HUES6 (cell line): ENCODE data around the gene XYLB.

Source experiments
- H3K27ac ChIP-seq: 2 replicates; pipeline ENCODE4 v1.7.0; 2013; ENCODE audit warnings: low read depth, mild to moderate bottlenecking, low read length, inconsistent platforms
- H3K27me3 ChIP-seq: 2 replicates; pipeline ENCODE4 v1.6.1; 2013; ENCODE audit warnings: low read length; ENCODE audit not compliant: control insufficient read depth, insufficient read depth
- H3K36me3 ChIP-seq: 2 replicates; pipeline ENCODE4 v1.6.1; 2013; ENCODE audit warnings: low read length; ENCODE audit not compliant: control insufficient read depth, insufficient read depth
- H3K4me1 ChIP-seq: 2 replicates; pipeline ENCODE4 v1.6.1; 2013; ENCODE audit warnings: low read length; ENCODE audit not compliant: control insufficient read depth, insufficient read depth
- H3K4me3 ChIP-seq: 2 replicates; pipeline ENCODE4 v1.5.1; 2013; ENCODE audit warnings: low read depth, low read length
- H3K9ac ChIP-seq: one replicate; pipeline ENCODE4 v1.6.1; 2013; ENCODE audit warnings: mild to moderate bottlenecking, low read length
- H3K9me3 ChIP-seq: 2 replicates; pipeline ENCODE4 v1.6.1; 2013; ENCODE audit warnings: low read depth, low read length; ENCODE audit not compliant: control insufficient read depth, insufficient read depth

Gene XYLB

DNA sequence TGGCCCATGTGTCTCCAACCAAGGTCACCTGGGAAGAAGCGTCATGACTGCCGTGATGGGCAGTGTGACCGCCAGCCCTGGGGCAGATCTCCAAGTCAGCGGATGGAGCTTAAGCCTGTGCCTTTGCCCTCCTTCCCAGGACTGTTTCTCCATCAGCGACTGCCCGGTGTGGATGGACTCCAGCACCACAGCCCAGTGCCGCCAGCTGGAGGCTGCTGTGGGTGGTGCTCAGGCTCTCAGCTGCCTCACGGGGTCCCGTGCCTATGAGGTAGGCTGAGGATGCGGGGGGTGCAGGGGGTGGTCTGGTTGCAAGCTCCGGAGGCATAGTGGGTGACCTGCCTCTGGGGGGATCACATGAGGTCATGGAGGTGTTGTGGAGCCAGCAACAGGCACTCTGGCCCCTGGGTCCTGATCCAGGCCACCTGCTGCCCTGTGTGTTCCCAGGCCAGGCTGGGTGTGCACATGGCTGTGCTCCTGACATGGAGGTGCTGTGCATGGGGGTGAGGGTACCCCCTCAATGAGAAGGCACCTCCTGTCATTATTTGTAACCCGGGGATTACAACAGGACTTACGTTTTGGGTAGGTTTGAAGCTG lies 19.0 kb downstream of the XYLB start:
- Histone ChIP-seq H3K4me3 (no peak overlapping the region), H3K9me3 (peaks cover 12% of the 10 kb centered on the region), H3K9ac (no peak overlapping the region), H3K27ac (no peak overlapping the region), H3K27me3 (no peaks in the 10 kb centered on the region), H3K36me3 (peaks cover 20% of the 10 kb centered on the region), H3K4me1 (no peaks in the 10 kb centered on the region)

DNA sequence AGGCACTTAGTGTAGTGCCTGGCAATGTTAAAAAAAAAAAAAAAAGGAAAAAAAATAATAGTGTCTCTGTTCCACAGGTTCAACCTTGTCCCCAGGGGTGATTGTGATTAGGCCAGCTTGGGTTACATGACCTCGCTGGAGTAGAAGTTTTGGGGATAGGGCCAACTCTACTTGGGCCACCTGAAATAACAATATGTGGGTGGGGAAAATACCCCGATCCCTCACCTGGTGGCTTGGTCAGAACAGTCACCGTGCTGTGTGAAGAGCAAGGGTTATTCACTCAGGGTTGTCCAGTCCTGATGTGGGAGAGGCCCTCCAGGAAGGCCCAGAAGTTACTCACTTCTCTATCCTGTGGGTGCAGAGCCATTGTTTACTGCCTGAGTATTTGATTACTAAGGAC lies 19.5 kb downstream of the XYLB start:
- no peak overlapping the region for H3K9ac ChIP-seq
- no peaks in the 10 kb centered on the region for H3K4me1 ChIP-seq
- H3K4me3 ChIP-seq, result no peak overlapping the region
- no peak overlapping the region for H3K27ac ChIP-seq
- peaks cover 20% of the 10 kb centered on the region for H3K36me3 ChIP-seq
- no peaks in the 10 kb centered on the region for H3K27me3 ChIP-seq
- H3K9me3 ChIP-seq, result peaks cover 12% of the 10 kb centered on the region

DNA sequence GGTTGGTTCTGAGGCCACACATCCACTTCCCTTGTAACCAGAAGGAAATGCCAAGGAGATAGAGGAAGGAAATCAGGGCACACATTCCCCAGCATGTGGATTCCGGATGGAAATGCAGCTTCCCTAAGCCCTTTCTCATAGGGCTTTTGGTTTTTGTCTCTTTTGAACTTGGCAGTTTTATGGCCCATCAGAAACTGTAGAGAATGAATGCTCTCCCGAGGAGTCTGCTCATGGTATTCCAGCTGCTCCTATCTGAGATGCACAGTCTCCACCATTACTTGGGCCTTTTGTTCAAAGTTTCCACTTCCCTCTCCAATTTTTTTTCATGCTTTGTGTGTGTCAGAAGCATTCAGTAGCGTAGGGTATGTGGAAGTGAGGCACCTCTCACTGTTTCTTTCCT lies 21.2 kb downstream of the XYLB start:
- peaks cover 12% of the 10 kb centered on the region for H3K9me3 ChIP-seq
- H3K27ac ChIP-seq, result no peak overlapping the region
- peaks cover 20% of the 10 kb centered on the region for H3K36me3 ChIP-seq
- H3K4me3 ChIP-seq, result no peak overlapping the region
- no peak overlapping the region for H3K9ac ChIP-seq
- no peaks in the 10 kb centered on the region for H3K4me1 ChIP-seq
- no peaks in the 10 kb centered on the region for H3K27me3 ChIP-seq

GRCh38 chr3:38368238-38368637 lies 21.7 kb downstream of the XYLB start:
- peaks cover 20% of the 10 kb centered on the region for H3K36me3 ChIP-seq
- no peaks in the 10 kb centered on the region for H3K27me3 ChIP-seq
- H3K4me3 ChIP-seq, result no peak overlapping the region
- no peak overlapping the region for H3K9ac ChIP-seq
- no peak overlapping the region for H3K27ac ChIP-seq
- H3K9me3 ChIP-seq, result peaks cover 12% of the 10 kb centered on the region
- no peaks in the 10 kb centered on the region for H3K4me1 ChIP-seq

DNA sequence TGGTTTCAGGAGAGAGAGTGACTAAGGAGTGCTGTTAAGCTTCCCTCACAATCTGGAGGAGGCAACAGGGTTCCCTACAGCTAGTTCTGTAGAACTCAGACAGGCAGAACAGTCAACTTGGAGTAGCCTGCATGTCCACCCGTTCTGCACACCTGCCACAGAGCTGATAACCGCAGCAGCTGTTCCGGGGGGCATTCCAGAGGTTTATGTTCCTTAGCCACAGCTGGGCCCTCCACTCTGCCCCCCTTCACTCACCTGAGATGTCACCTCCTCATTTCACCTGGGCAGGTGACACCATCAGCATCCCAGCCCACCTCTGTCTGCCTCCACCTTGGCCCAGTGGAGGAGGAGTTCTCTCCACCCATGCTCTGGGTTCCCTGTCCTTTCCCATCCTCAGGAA lies 22.6 kb downstream of the XYLB start:
- no peaks in the 10 kb centered on the region for H3K27me3 ChIP-seq
- no peak overlapping the region for H3K4me3 ChIP-seq
- H3K36me3 ChIP-seq, result peaks cover 25% of the 10 kb centered on the region
- no peak overlapping the region for H3K27ac ChIP-seq
- no peak overlapping the region for H3K9ac ChIP-seq
- H3K9me3 ChIP-seq, result peaks cover 12% of the 10 kb centered on the region
- no peaks in the 10 kb centered on the region for H3K4me1 ChIP-seq

DNA sequence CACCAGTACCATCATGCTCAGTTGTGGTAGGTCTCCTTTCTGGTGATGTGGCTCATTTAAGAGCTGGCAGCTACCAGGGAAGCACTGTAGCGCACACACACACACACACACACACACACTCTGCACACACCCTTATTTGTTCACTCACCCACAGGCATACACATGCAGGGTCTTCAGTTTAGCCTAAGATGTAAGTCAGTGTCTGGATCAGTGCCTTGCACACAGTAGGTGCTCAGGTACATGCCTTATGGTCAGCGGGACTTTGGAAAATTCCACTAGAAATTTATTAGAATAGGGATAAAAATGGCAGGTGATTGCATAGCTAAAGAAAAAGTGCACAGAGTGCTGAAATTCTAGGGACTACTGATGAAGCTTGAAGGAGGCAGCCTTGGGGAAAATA lies 23.6 kb downstream of the XYLB start:
- Histone ChIP-seq H3K4me3 (no peak overlapping the region), H3K4me1 (no peaks in the 10 kb centered on the region), H3K9ac (no peak overlapping the region), H3K27me3 (no peaks in the 10 kb centered on the region), H3K36me3 (peaks cover 27% of the 10 kb centered on the region), H3K9me3 (peaks cover 12% of the 10 kb centered on the region), H3K27ac (no peak overlapping the region)

DNA sequence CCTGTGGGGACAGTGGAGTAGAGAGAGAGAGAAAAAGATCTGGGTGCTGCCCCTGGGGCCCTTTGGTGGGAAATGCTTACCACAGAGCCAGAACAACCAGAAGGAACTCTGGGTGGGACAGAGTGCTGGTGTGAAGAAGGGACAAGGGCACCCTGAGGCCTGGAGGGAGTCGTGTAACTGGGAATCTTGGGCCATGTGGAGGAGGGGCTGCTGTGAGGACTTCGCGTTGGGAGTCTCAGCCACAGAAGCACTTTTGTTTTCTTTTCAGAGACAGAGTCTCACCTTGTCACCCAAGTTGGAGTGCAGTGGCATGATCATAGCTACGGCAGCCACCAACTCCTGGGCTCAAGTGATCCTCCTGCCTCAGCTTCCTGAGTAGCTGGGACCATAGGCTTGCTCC lies 24.3 kb downstream of the XYLB start:
- Histone ChIP-seq H3K9ac (no peak overlapping the region), H3K36me3 (peaks cover 22% of the 10 kb centered on the region), H3K27ac (no peak overlapping the region), H3K4me3 (no peak overlapping the region), H3K4me1 (no peaks in the 10 kb centered on the region), H3K27me3 (no peaks in the 10 kb centered on the region), H3K9me3 (peaks cover 12% of the 10 kb centered on the region)

DNA sequence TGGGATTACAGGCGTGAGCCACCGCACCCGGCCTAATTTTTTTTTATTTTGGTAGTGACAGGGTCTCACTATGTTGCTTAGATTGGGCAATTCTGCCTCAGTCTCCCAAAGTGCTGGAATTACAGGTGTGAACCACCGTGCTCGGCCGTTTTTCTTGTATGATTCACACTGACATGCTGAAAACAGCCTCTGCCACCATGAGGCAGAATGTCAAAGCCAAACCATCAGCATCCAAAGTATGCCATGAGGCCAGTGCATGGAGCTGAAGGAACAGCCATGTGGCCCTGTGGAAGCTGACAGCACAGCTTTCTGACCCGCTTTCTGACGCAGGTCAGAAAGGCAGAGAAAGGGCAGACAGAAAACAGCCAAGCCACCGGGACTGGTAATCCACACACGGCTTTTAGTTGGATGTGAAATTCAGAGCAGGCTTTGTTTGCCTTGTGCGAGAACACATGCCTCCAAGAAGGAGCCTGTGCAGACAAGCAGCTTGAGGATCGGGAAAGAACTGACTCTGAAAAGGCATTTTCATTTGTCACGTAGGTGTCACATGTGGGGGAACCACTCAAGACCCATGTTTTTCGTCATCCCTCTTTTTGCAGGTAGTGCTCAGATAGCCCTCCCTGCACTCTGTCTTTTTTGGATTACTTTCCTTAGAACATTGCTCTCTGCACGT lies 25.1 kb downstream of the XYLB start:
- H3K4me3 ChIP-seq, result no peak overlapping the region
- peaks cover 25% of the 10 kb centered on the region for H3K36me3 ChIP-seq
- H3K9me3 ChIP-seq, result peaks cover 12% of the 10 kb centered on the region
- no peak overlapping the region for H3K9ac ChIP-seq
- H3K27me3 ChIP-seq, result no peaks in the 10 kb centered on the region
- no peak overlapping the region for H3K27ac ChIP-seq
- no peaks in the 10 kb centered on the region for H3K4me1 ChIP-seq

DNA sequence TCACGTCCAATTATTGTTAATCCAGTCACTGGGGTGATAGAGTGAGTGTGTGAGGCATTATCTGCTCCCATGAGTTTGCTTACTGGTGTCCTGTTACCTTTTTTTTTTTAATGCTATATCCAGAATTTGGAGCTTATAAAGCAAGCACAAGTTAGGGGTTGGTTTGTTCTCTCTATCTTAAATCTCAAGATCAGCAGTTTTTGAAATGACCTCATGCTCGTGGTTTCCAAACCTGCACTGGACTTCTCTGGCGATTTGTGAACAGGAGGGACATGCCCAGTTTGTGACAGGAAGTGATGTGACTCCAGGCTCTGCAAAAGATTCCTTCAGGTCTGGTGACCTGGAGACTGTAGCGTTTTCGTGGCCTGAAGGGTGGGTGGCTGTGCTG lies 25.6 kb downstream of the XYLB start:
- H3K9me3 ChIP-seq, result peaks cover 12% of the 10 kb centered on the region
- H3K27me3 ChIP-seq, result no peaks in the 10 kb centered on the region
- H3K27ac ChIP-seq, result no peak overlapping the region
- H3K4me1 ChIP-seq, result no peaks in the 10 kb centered on the region
- H3K9ac ChIP-seq, result no peak overlapping the region
- no peak overlapping the region for H3K4me3 ChIP-seq
- peaks cover 25% of the 10 kb centered on the region for H3K36me3 ChIP-seq

- Histone ChIP-seq H3K4me3 (no peak overlapping the region), H3K4me1 (no peaks in the 10 kb centered on the region), H3K9ac (no peak overlapping the region), H3K9me3 (peaks cover 1% of the 10 kb centered on the region; the same call in 1 of the 2 replicates), H3K36me3 (peaks cover 22% of the 10 kb centered on the region), H3K27ac (no peak overlapping the region), H3K27me3 (no peaks in the 10 kb centered on the region)
Observed at GRCh38 chr3:38374221-38374620, 27.6 kb downstream of the XYLB start.

GRCh38 chr3:38375072-38375471 lies 28.5 kb downstream of the XYLB start:
- Histone ChIP-seq H3K4me3 (no peak overlapping the region), H3K9me3 (peaks cover 4% of the 10 kb centered on the region; the same call in 1 of the 2 replicates), H3K4me1 (no peaks in the 10 kb centered on the region), H3K9ac (no peak overlapping the region), H3K27ac (no peak overlapping the region), H3K27me3 (no peaks in the 10 kb centered on the region), H3K36me3 (peaks cover 26% of the 10 kb centered on the region)
